Measurements from ENCODE around the gene RXFP4. TPM values are rescaled to one million over a fixed set of nuclear protein-coding genes. Genes with fewer than 3 reads are reported as not detected.
A peak's percentile ranks its signal among the peaks of the same experiment; 100 is the strongest.

RXFP4 gene
- total and polyA plus RNA-seq, 2 donors (not counting 1 experiment from before 2014, with no cell fraction given), result 0.12 TPM; not detected in 1

DNA sequence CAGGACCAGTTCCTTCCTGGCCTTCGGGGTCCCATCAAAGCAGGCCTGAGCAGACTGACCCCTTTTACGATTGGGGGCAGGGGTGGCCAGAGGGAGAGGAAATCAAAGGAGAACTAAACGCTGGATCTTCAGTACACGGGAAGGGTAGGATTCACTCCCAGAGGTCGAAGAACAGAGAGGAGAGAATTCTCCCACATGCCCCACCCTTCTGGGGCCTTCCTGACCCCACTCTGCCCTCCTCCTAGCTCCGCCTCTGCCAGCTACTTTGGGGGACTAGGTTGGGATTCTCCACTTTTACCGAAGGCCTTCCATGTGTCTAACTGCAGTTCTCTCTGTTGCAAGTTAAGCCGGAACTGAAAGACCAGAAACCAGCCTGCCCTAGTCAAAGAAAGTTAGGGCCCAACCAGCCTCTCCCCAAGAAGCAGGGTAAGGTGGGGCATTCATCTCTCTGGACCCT, 37.6 kb downstream of the RXFP4 start:
- Histone ChIP-seq H3K27me3 (replicated peaks in 1 of 4; ENCODE audit: control extremely low read depth in 1 of 4, control insufficient read depth in 3 of 4, insufficient read depth in 4 of 4, low read length in 3 of 4) (no peaks in the 10 kb centered on the region), H3K9ac (ENCODE audit: low read length) (peak overlapping the region; percentile 89), H3K79me2 (ENCODE audit: control insufficient read depth, insufficient read depth, low read length) (peaks cover 98% of the 10 kb centered on the region), H3K4me2 (replicated peaks; ENCODE audit: low read depth, low read length, poor library complexity, severe bottlenecking) (peak overlapping the region; percentile 93), H3K4me1 (ENCODE audit: control insufficient read depth in 2 of 2, insufficient read depth in 2 of 2, low read length in 2 of 2) (peaks cover 65 to 73% of the 10 kb centered on the region in 2 donors), H4K20me1 (ENCODE audit: control insufficient read depth, insufficient read depth, low read length, poor library complexity, severe bottlenecking) (peaks cover 41% of the 10 kb centered on the region), H3K27ac (ENCODE audit: low read length in 2 of 2) (peak overlapping the region; percentile 70 to 91), H3K9me3 (ENCODE audit: control extremely low read depth in 1 of 3, control insufficient read depth in 2 of 3, insufficient read depth in 1 of 3, low read length in 2 of 3) (no peaks in the 10 kb centered on the region), H2AFZ (ENCODE audit: insufficient read depth, low read depth, low read length, poor library complexity, severe bottlenecking) (peak overlapping the region; percentile 67), H3K36me3 (replicated peaks in 1 of 2; ENCODE audit: control extremely low read depth in 1 of 2, control insufficient read depth in 1 of 2, extremely low read depth in 1 of 2, insufficient read depth in 2 of 2, low read length in 1 of 2) (peaks cover 1 to 11% of the 10 kb centered on the region in 2 experiments), H3K4me3 (ENCODE audit: control extremely low read depth in 1 of 5, extremely low read depth in 1 of 5, insufficient read depth in 1 of 5, low read depth in 2 of 5, low read length in 4 of 5) (peak overlapping the region; percentile 76 to 93 (median 81))
- H3K4me1 Mint-ChIP-seq, result peaks cover 82% of the 10 kb centered on the region
- POLR2A ChIA-PET, result interaction anchor here (0.5 to 4.4 kb wide), 12 partner anchors 9 to 358 kb away, joined by 3 to 61 read pairs (median 9); partner anchors contain the start of genes KHDC4, LAMTOR2 and RXFP4
- H3K9me3 Mint-ChIP-seq (ENCODE audit: insufficient read depth), result no peaks in the 10 kb centered on the region
- ATAC-seq (ENCODE audit: low read depth) (no peak), DNase-seq (peak; percentile 42)
- CTCF ChIA-PET, result interaction anchor here (0.6 to 12.2 kb wide), 9 partner anchors 11 to 76 kb away, joined by 4 to 206 read pairs (median 10); partner anchors contain the start of genes KHDC4 and RXFP4
- H3K27me3 Mint-ChIP-seq, result no peaks in the 10 kb centered on the region
- H3K4me3 Mint-ChIP-seq, result peak overlapping the region; percentile 95
- peak overlapping the region; percentile 94 for H3K27ac Mint-ChIP-seq
- TF ChIP-seq EZH2 (IDR thresholded peaks at IDR 0.05; ENCODE audit: borderline replicate concordance, insufficient read depth, low read depth, low read length, poor library complexity, severe bottlenecking), result no peak
- TF ChIP-seq CTCF (IDR thresholded peaks at IDR 0.05), result no peak
- 0% methylated on average over 1 of the region's 8 CpGs for WGBS (ENCODE audit: insufficient coverage)
- intact Hi-C loops (cut with micrococcal nuclease), result loop anchor here (1.0 to 5.0 kb wide), 4 partner anchors 9 to 232 kb away; partner anchors contain the start of gene LAMTOR2

Measured in B cell (primary cell).